Measurements from ENCODE around the gene TRIM8.
"Not testable (repeated sequence)": the region's sequence is repeated elsewhere in the genome, so short reads cannot be mapped to it uniquely, and the experiment has no call there.

TRIM8 gene

GRCh38 chr10:102665904-102666509, 21.7 kb downstream of the TRIM8 start:
- peaks cover 27% of the 10 kb centered on the region for H3K4me1 Mint-ChIP-seq
- H3K9me3 Mint-ChIP-seq: no peaks in the 10 kb centered on the region
- no peak overlapping the region for H3K27ac Mint-ChIP-seq
- H3K27me3 Mint-ChIP-seq: no peaks in the 10 kb centered on the region
- no peaks in the 10 kb centered on the region for H3K36me3 Mint-ChIP-seq
- no peak overlapping the region for H3K4me3 Mint-ChIP-seq

DNA sequence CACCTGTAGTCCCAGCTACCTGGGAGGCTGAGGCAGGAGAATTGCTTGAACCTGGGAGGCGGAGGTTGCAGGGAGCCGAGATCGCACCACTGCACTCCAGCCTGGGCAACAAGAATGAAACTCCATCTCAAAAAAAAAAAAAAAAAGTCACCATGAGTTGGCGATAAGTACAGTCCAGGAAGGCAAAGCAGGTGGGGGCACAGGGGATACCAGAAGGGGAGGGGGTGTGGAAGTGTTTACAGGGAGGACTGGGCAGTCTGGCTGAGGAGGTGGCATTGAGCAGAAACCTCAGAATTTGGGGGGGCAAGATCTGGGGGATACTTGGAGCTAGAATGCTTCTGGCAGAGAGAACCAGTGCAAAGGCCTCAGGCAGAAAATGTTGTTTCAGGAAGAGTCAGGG, 23.1 kb downstream of the TRIM8 start:
- H3K4me1 Mint-ChIP-seq: peaks cover 17% of the 10 kb centered on the region
- not testable (repeated sequence) for H3K9me3 Mint-ChIP-seq, H3K27me3 Mint-ChIP-seq, H3K27ac Mint-ChIP-seq, H3K36me3 Mint-ChIP-seq, H3K4me3 Mint-ChIP-seq

GRCh38 chr10:102668326-102669107, 24.2 kb downstream of the TRIM8 start:
- Mint-ChIP-seq H3K27ac (peak overlapping the region; percentile 30), H3K4me3 (no peak overlapping the region), H3K9me3 (no peaks in the 10 kb centered on the region), H3K36me3 (no peaks in the 10 kb centered on the region), H3K4me1 (peaks cover 24% of the 10 kb centered on the region), H3K27me3 (no peaks in the 10 kb centered on the region)

- no peak overlapping the region for H3K27ac Mint-ChIP-seq
- H3K27me3 Mint-ChIP-seq: no peaks in the 10 kb centered on the region
- H3K36me3 Mint-ChIP-seq: no peaks in the 10 kb centered on the region
- peaks cover 33% of the 10 kb centered on the region for H3K4me1 Mint-ChIP-seq
- no peak overlapping the region for H3K4me3 Mint-ChIP-seq
- H3K9me3 Mint-ChIP-seq: no peaks in the 10 kb centered on the region
These were observed 25.2 kb downstream of the TRIM8 start for GRCh38 chr10:102669206-102670064.

GRCh38 chr10:102670065-102670670, 25.9 kb downstream of the TRIM8 start:
- H3K36me3 Mint-ChIP-seq: no peaks in the 10 kb centered on the region
- no peaks in the 10 kb centered on the region for H3K27me3 Mint-ChIP-seq
- H3K27ac Mint-ChIP-seq: no peak overlapping the region
- peaks cover 41% of the 10 kb centered on the region for H3K4me1 Mint-ChIP-seq
- no peak overlapping the region for H3K4me3 Mint-ChIP-seq
- no peaks in the 10 kb centered on the region for H3K9me3 Mint-ChIP-seq

- Mint-ChIP-seq H3K27ac (no peak overlapping the region), H3K4me1 (peaks cover 49% of the 10 kb centered on the region), H3K9me3 (no peaks in the 10 kb centered on the region), H3K36me3 (no peaks in the 10 kb centered on the region), H3K4me3 (no peak overlapping the region), H3K27me3 (no peaks in the 10 kb centered on the region)
These were observed 26.7 kb downstream of the TRIM8 start for GRCh38 chr10:102670871-102671434.

DNA sequence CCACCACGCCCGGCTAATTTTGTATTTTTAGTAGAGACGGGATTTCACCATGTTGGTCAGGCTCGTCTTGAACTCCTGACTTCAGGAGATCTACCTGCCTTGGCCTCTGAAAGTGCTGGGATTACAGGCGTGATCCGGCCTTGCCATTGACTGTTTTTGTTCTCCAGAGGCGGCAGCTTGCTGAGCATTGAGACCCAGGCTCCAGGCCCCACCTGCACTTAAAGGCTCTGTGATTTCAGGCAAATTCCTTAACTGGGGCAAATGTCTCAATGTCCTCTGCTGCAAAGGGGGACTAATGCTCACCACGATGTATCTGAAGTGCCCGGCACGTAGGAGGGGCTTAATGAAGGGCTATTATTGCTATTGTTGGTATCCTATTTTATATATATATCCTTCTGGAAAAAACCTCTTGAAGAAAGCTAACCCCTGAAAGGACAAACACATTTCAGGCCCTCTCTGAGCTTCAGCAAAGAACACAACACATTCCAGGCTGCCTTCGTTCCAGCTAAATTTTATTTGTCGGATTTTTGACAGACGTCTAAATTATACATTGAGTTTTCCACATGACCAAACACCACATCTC, 29.0 kb downstream of the TRIM8 start:
- H3K27ac Mint-ChIP-seq: peak overlapping the region; percentile 89
- peak overlapping the region; percentile 87 for H3K4me3 Mint-ChIP-seq
- no peaks in the 10 kb centered on the region for H3K27me3 Mint-ChIP-seq
- H3K4me1 Mint-ChIP-seq: peaks cover 58% of the 10 kb centered on the region
- H3K9me3 Mint-ChIP-seq: no peaks in the 10 kb centered on the region
- H3K36me3 Mint-ChIP-seq: no peaks in the 10 kb centered on the region

DNA sequence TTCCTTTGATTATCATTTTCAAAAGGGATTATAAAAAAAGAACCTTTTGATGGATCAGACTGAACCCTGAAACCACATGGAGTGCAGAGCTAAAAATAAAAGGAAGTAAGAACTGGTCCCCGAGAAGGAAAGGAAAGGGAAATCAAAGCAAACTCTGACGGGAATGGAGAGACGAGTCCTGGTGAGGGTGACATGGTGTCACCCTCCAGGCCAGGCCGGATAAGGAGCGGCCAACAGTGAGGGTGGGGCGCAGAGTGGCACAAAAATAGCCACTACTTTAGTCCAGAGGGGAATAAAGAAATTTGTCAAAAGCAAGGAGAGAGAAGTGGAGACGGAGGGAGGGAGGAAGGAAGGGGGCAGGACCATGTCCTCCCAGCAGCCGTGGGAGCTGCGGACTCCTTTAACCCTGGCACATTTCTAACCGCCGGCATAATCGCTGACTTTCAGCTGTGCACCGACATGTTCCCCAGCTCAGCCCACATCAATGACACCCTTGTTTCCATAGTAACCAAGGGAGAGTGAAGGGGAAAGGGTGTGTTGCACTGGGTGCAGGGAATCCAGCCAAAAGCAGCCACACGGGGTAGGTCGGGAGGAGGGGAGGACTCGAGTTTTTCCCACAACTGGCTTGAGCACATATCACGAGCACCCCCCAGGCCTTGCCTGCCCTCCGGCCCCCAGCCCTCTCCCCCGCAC, 29.7 kb downstream of the TRIM8 start:
- Mint-ChIP-seq H3K36me3 (no peaks in the 10 kb centered on the region), H3K27me3 (no peaks in the 10 kb centered on the region), H3K4me1 (peaks cover 59% of the 10 kb centered on the region), H3K4me3 (peak overlapping the region; percentile 87), H3K9me3 (no peaks in the 10 kb centered on the region), H3K27ac (peak overlapping the region; percentile 89)

- Mint-ChIP-seq H3K27ac (no peak overlapping the region), H3K4me3 (peak overlapping the region; percentile 87), H3K9me3 (no peaks in the 10 kb centered on the region), H3K4me1 (peaks cover 61% of the 10 kb centered on the region), H3K36me3 (no peaks in the 10 kb centered on the region), H3K27me3 (no peaks in the 10 kb centered on the region)
These were observed 30.3 kb downstream of the TRIM8 start for GRCh38 chr10:102674566-102674965.

DNA sequence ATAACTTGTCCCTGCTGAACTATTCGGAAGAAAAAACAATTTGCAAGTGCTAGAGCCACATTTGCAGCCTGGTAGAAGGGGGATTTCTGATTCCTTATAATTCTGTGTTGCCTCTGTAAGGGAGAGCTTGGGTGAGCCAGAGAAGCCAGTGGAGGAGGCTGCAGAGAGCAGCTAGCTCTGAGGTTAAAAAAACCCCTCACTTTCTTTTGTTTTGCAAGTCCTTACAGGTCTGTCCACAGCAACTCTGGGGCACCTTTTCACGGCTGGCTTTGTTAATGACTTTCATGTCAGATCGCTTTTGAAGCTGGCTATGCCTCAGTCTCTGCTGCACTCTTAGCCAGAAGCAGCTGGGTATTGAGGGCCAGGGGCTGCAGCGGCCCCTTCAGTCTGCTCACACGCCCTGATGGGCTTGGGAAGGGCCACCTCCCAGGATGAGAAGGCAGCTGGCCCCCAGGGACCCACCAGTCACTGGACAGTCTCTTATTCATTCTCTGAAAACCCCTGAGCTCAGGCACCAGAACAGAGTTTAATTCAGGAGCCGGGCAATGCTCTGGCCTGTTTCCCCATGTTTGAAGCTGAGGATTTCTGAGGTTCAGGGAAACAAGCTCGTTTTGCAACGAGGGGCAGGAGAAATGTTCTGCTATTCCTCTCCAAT, 30.9 kb downstream of the TRIM8 start:
- H3K4me1 Mint-ChIP-seq: peaks cover 61% of the 10 kb centered on the region
- no peak overlapping the region for H3K27ac Mint-ChIP-seq
- H3K27me3 Mint-ChIP-seq: no peaks in the 10 kb centered on the region
- H3K36me3 Mint-ChIP-seq: no peaks in the 10 kb centered on the region
- H3K4me3 Mint-ChIP-seq: peak overlapping the region; percentile 87
- no peaks in the 10 kb centered on the region for H3K9me3 Mint-ChIP-seq

DNA sequence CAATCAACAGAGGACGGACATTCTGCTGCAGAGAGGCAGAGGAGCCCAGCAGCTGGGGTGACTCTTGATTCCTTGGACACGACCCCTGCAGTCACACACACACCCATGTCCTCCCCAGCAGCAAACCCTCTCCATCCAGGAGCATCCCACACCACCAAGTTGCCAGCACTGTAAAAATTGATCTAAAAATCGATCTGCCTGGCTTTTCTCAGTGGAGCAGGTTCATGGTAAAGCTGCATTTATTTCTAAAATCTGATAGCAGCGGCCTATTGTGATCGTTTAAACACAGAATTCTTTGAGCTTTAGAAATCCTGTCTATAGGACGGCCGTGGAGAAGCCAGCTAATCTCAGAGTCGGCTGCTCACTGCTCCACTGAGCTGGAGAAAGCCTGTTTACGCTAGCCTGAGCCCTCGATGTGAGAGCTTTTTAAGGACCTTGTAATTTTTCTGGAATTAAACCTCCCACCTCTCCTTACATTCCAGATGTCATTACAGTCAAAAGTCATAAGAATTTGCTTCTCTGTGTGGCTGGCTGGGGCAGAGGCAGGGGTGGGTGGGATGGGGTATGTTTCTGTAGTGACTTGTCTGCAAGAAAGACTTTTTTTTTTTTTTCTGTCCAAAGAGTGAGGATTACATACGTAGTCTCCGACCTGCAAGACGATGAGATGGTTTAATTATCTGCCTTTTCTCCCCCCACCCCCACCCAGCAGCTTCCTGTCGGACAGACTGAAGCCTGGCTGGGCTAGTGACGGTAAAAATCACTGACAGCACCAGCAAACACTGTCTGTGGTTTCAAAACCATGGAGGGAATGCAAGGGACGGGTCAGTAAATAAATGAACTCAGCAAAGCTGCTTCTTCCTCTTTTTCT, 31.6 kb downstream of the TRIM8 start:
- peak overlapping the region; percentile 65 for H3K4me3 Mint-ChIP-seq
- peak overlapping the region; percentile 76 for H3K27ac Mint-ChIP-seq
- peaks cover 61% of the 10 kb centered on the region for H3K4me1 Mint-ChIP-seq
- H3K9me3 Mint-ChIP-seq: no peaks in the 10 kb centered on the region
- H3K36me3 Mint-ChIP-seq: no peaks in the 10 kb centered on the region
- no peaks in the 10 kb centered on the region for H3K27me3 Mint-ChIP-seq

DNA sequence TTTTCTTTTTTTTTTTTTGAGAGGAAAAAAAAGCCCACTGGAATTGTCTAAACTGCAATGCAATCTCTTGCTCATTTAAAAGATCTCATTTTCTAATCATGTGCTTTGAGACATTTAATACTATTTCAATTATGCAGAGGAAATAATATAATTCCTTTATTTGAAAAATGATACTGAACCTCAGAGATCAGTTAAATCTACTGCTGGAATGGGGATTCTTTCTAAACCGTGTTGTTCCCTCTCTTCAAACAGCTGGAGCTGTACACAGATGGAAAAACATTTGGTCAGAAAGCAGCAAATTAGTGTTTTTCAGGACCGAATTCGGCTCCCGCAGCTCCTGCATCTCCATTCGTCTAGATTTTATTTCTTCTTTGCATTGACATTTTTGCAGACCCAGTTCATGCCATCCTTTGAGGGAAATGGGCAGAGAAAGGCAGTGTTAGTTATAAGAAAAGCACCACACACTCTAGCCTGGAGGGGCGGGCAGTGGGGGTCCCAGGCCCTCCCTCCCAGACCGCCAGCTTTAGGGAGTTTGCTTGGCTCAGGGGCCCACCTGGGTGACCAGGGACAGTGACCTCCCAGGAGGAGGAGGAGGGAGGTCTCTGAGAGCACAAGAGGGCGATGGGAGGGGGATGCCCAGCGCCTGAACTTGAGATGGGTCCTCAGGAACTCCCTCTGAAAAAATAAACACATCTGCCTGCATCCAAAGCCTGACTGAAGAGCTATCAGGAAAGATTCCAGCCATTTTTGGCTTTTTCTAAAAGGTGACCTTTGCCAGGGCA, 32.4 kb downstream of the TRIM8 start:
- no peaks in the 10 kb centered on the region for H3K36me3 Mint-ChIP-seq
- no peaks in the 10 kb centered on the region for H3K27me3 Mint-ChIP-seq
- no peaks in the 10 kb centered on the region for H3K9me3 Mint-ChIP-seq
- H3K27ac Mint-ChIP-seq: no peak overlapping the region
- H3K4me3 Mint-ChIP-seq: no peak overlapping the region
- peaks cover 65% of the 10 kb centered on the region for H3K4me1 Mint-ChIP-seq

Data from activated naive CD4-positive, alpha-beta T cell treated with anti-CD3 and anti-CD28 coated beads, Interleukin-2, amount 50 U/mL, for 24 hours (primary cell).